ENCODE data around the gene ATP2B3. TPM values are rescaled to one million over a fixed set of nuclear protein-coding genes. Genes with fewer than 3 reads are reported as not detected.
A peak's percentile ranks its signal among the peaks of the same experiment; 100 is the strongest.

The ATP2B3 gene
- total RNA-seq, 4 donors from 2014 or later: not detected

- no peak for ATAC-seq
- H3K27ac ChIP-seq: no peak overlapping the region
- no peak for DNase-seq
- intact Hi-C loops (cut with DNase I; ENCODE audit: low total_unique reads): no loop called here
- H3K4me3 ChIP-seq: no peak overlapping the region
- H3K9me3 ChIP-seq: no peaks in the 10 kb centered on the region
- H3K4me1 ChIP-seq: no peaks in the 10 kb centered on the region
- in situ Hi-C loops (cut with MboI; ENCODE audit: low sequenced_read_pairs in 4 of 4): no loop called here
- H3K36me3 ChIP-seq: peaks cover 0 to 3% of the 10 kb centered on the region in 2 donors
- no peaks in the 10 kb centered on the region for H3K27me3 ChIP-seq
- no peak for TF ChIP-seq POLR2A (IDR thresholded peaks at IDR 0.05)
- no peak for TF ChIP-seq CTCF (IDR thresholded peaks at IDR 0.05 in 4 of 5, conservative IDR thresholded peaks at IDR 0.05 in 1 of 5)
These were observed 66.0 kb downstream of the ATP2B3 start for GRCh38 chrX:153583433-153583832.

GRCh38 chrX:153585827-153586226 lies 68.4 kb downstream of the ATP2B3 start:
- no peak for ATAC-seq
- peaks cover 0 to 3% of the 10 kb centered on the region in 2 donors for H3K36me3 ChIP-seq
- H3K4me1 ChIP-seq: no peaks in the 10 kb centered on the region
- H3K9me3 ChIP-seq: no peaks in the 10 kb centered on the region
- DNase-seq: no peak
- no peak overlapping the region for H3K4me3 ChIP-seq
- intact Hi-C loops (cut with DNase I; ENCODE audit: low total_unique reads): no loop called here
- no peaks in the 10 kb centered on the region for H3K27me3 ChIP-seq
- in situ Hi-C loops (cut with MboI; ENCODE audit: low sequenced_read_pairs in 4 of 4): no loop called here
- no peak overlapping the region for H3K27ac ChIP-seq
- TF ChIP-seq POLR2A (IDR thresholded peaks at IDR 0.05) (no peak), CTCF (IDR thresholded peaks at IDR 0.05 in 4 of 5, conservative IDR thresholded peaks at IDR 0.05 in 1 of 5) (no peak)

DNA sequence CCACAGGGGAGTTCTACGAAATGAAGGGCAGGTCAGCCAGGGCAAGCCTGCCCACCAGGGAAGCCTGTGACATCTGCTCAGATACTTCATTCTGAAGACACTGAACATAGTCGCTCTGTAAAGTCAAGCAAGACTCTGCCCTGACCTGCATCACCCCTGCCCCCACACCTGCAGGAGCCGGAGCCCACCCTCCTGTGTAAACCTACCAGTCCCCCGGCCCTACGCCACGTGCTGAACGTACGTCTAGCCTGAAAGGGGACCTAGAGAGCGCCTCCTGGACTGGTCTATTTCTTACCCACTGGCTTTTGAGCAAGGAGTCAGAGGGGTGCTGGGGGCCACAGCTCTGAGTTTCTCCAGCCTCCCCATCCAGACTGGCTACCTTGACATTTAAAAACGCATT lies 69.9 kb downstream of the ATP2B3 start:
- peaks cover 0 to 10% of the 10 kb centered on the region in 2 donors for H3K36me3 ChIP-seq
- H3K4me3 ChIP-seq: no peak overlapping the region
- intact Hi-C loops (cut with DNase I; ENCODE audit: low total_unique reads) (no loop called here), in situ Hi-C loops (cut with MboI; ENCODE audit: low sequenced_read_pairs in 4 of 4) (no loop called here)
- no peaks in the 10 kb centered on the region for H3K9me3 ChIP-seq
- H3K27me3 ChIP-seq: no peaks in the 10 kb centered on the region
- DNase-seq (no peak), ATAC-seq (no peak)
- H3K27ac ChIP-seq: no peak overlapping the region
- TF ChIP-seq CTCF (IDR thresholded peaks at IDR 0.05 in 4 of 5, conservative IDR thresholded peaks at IDR 0.05 in 1 of 5) (no peak), POLR2A (IDR thresholded peaks at IDR 0.05) (no peak)
- H3K4me1 ChIP-seq: no peaks in the 10 kb centered on the region

DNA sequence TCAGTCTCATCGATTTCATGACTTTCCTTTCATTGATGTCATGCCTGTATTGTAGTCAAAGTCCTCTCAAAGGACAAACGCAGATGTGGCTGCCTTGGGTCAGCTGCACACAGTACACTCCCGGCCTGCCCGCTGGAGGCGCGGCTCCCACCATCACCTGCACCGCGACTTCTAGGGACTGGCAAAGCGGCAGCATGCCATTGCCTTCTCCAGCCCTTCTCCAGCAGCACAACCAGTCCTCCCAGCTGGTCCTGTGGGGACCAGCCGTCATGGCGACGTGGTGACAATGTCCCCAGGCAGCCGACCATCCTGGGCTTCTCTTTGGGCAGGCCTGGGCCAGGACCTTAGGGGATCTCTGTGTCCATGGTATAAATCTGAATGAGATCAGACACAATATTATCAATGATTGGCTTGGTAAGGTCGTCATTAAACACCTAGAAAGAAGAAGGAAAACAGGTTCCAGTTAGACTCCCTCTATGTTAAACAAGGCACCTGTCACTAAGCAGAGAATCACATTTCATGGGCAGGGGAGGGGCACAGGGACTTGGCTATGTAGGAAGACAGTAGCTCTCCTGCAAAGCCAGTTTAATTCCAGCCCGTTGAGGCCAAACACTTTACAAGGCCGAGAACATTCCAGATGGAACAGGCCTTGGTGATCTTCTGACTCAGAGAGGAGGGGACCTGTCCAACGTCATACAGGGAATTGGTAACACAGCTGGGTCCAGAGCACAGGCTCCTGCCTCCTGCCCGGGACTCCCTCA lies 70.8 kb downstream of the ATP2B3 start:
- TF ChIP-seq CTCF (IDR thresholded peaks at IDR 0.05 in 4 of 5, conservative IDR thresholded peaks at IDR 0.05 in 1 of 5) (no peak), POLR2A (IDR thresholded peaks at IDR 0.05) (no peak)
- DNase-seq (peak in 1 of 2 donors; percentile 33), ATAC-seq (peak in 1 of 2 donors; percentile 62)
- Histone ChIP-seq H3K36me3 (peaks cover 0 to 10% of the 10 kb centered on the region in 2 donors), H3K27ac (peak overlapping the region in 3 of 4 donors; percentile 4 to 38 (median 22)), H3K27me3 (no peaks in the 10 kb centered on the region), H3K9me3 (no peaks in the 10 kb centered on the region), H3K4me1 (peaks cover 0 to 6% of the 10 kb centered on the region in 2 donors), H3K4me3 (no peak overlapping the region)
- intact Hi-C loops (cut with DNase I; ENCODE audit: low total_unique reads): no loop called here
- in situ Hi-C loops (cut with MboI; ENCODE audit: low sequenced_read_pairs in 4 of 4): no loop called here
